ENCODE measurements around the gene RHBDL1.

Gene RHBDL1

DNA sequence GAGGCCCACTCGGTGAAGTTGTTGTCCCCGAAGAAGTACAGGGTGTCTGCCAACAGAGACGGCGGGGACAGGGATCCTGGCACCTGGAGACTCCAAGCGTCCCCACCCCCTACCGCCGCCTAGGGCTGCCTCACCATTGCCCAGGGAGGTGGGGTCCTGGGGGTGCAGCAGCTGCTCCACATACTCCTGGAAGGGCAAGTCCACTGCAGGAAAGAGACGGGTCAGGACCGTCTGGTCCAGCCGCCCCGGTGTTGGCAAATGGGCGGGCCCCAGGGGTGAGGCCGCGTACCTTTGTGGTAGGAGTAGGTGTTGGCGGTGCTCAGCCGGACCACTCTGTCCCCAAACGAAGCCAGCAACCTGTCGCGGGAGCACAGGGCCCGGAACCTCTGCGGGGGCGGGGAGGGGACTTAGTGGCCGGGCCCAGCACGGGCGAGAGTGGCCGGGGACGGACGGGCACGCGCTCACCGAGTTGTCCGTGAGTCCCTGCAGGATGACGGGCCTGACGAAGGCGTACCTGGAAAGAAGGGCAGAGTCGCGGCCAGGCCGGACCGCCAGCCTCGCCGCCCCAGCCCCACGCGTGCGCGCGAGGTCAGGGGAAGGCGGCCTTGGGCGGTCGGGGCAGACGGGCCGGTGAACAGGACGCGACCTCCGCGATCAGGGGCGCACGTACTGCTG lies 8.1 kb downstream of the RHBDL1 start:
- no peaks in the 10 kb centered on the region for H3K9me3 ChIP-seq (ENCODE audit: insufficient read depth, low read length, severe bottlenecking)
- H3K27ac ChIP-seq (ENCODE audit: low read length) = peak overlapping the region; percentile 77
- peak overlapping the region; percentile 70 for H2AFZ ChIP-seq (ENCODE audit: low read depth, low read length)
- peaks cover 77% of the 10 kb centered on the region for H3K4me1 ChIP-seq (ENCODE audit: insufficient read depth, low read length)
- no peak for TF ChIP-seq EZH2 (IDR thresholded peaks at IDR 0.05; ENCODE audit: borderline replicate concordance, low read depth, low read length, severe bottlenecking)
- TF ChIP-seq, protein P1, sequence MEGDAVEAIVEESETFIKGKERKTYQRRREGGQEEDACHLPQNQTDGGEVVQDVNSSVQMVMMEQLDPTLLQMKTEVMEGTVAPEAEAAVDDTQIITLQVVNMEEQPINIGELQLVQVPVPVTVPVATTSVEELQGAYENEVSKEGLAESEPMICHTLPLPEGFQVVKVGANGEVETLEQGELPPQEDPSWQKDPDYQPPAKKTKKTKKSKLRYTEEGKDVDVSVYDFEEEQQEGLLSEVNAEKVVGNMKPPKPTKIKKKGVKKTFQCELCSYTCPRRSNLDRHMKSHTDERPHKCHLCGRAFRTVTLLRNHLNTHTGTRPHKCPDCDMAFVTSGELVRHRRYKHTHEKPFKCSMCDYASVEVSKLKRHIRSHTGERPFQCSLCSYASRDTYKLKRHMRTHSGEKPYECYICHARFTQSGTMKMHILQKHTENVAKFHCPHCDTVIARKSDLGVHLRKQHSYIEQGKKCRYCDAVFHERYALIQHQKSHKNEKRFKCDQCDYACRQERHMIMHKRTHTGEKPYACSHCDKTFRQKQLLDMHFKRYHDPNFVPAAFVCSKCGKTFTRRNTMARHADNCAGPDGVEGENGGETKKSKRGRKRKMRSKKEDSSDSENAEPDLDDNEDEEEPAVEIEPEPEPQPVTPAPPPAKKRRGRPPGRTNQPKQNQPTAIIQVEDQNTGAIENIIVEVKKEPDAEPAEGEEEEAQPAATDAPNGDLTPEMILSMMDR (IDR thresholded peaks at IDR 0.05; ENCODE audit: borderline replicate concordance, extremely low read depth, low read length, poor library complexity, severe bottlenecking) = no peak
- peaks cover 51% of the 10 kb centered on the region for H4K20me1 ChIP-seq (ENCODE audit: insufficient read depth, low read length)
- peaks cover 42% of the 10 kb centered on the region for H3K79me2 ChIP-seq (ENCODE audit: insufficient read depth, low read length)
- ATAC-seq (ENCODE audit: insufficient read depth, low read depth) = no peak
- H3K4me2 ChIP-seq (ENCODE audit: insufficient read depth, low read length) = peak overlapping the region; percentile 99
- peaks cover 69% of the 10 kb centered on the region for H3K36me3 ChIP-seq (ENCODE audit: insufficient read depth, low read length)
- DNase-seq = no peak
- peak overlapping the region; percentile 85 for H3K9ac ChIP-seq (ENCODE audit: low read depth, low read length)
- H3K27me3 ChIP-seq (ENCODE audit: insufficient read depth, low read length, poor library complexity) = no peaks in the 10 kb centered on the region
- peak overlapping the region; percentile 61 to 98; a peak in 3 of 4 replicates for H3K4me3 ChIP-seq (ENCODE audit: low read depth in 1 of 2, low read length in 2 of 2)

DNA sequence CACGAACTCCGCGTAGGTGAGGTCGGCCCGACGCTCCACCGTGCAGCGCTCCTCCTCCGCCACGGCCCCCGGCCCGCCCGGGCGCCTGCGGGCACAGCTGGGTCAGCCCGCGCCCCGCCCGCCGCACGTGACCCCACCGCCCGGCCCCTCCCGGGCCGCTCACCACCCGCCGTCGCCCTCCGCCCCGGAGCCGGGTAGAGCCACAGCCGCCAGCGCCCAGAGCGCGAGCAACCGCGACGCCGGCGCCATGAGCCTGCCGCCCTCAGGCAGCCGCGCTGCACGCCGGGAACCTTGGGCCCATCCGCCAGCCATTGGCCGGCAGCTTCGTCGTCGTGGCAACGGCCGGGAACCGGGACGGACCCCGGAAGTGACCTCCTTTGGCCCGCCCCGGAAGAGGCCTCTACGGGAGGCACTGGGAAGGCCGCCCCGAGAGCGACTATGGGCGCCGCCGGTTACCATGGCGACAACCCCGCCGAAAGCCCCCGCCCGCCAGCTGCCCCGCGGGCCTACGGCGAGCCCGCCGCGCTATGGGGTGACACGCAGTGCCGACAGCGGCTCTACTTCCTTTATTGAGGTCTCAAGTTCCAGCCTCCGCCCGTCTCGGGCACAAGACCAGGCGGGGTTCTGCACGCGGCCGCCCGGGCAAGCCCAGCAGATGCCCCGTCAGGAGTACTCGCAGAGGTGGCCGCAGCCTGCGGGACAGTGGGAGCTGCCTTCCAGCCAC lies 8.8 kb downstream of the RHBDL1 start, which contains the start of gene JMJD8:
TSS of gene JMJD8 (minus strand) at position 264 of the 724 bp plus-strand sequence. CDS start at position 249, 15 bp downstream.
- Histone ChIP-seq H3K4me3 (ENCODE audit: low read depth in 1 of 2, low read length in 2 of 2) (peak within 1 kb of the TSS; percentile 61 to 98; a peak in 3 of 4 replicates), H3K27ac (ENCODE audit: low read length) (peak within 1 kb of the TSS; percentile 77), H3K36me3 (ENCODE audit: insufficient read depth, low read length) (peaks cover 69% of the 10 kb centered on the region), H4K20me1 (ENCODE audit: insufficient read depth, low read length) (peaks cover 47% of the 10 kb centered on the region), H3K79me2 (ENCODE audit: insufficient read depth, low read length) (peaks cover 49% of the 10 kb centered on the region), H3K27me3 (ENCODE audit: insufficient read depth, low read length, poor library complexity) (no peaks in the 10 kb centered on the region), H3K4me1 (ENCODE audit: insufficient read depth, low read length) (peaks cover 77% of the 10 kb centered on the region), H2AFZ (ENCODE audit: low read depth, low read length) (peak within 1 kb of the TSS; percentile 70), H3K9me3 (ENCODE audit: insufficient read depth, low read length, severe bottlenecking) (no peaks in the 10 kb centered on the region), H3K4me2 (ENCODE audit: insufficient read depth, low read length) (peak within 1 kb of the TSS; percentile 99), H3K9ac (ENCODE audit: low read depth, low read length) (peak within 1 kb of the TSS; percentile 85)
- ATAC-seq (ENCODE audit: insufficient read depth, low read depth) (peak; percentile 79), DNase-seq (peak; percentile 98)
- no peak for TF ChIP-seq EZH2 (IDR thresholded peaks at IDR 0.05; ENCODE audit: borderline replicate concordance, low read depth, low read length, severe bottlenecking)
- TF ChIP-seq, protein P1 (IDR thresholded peaks at IDR 0.05; ENCODE audit: borderline replicate concordance, extremely low read depth, low read length, poor library complexity, severe bottlenecking) = no peak

DNA sequence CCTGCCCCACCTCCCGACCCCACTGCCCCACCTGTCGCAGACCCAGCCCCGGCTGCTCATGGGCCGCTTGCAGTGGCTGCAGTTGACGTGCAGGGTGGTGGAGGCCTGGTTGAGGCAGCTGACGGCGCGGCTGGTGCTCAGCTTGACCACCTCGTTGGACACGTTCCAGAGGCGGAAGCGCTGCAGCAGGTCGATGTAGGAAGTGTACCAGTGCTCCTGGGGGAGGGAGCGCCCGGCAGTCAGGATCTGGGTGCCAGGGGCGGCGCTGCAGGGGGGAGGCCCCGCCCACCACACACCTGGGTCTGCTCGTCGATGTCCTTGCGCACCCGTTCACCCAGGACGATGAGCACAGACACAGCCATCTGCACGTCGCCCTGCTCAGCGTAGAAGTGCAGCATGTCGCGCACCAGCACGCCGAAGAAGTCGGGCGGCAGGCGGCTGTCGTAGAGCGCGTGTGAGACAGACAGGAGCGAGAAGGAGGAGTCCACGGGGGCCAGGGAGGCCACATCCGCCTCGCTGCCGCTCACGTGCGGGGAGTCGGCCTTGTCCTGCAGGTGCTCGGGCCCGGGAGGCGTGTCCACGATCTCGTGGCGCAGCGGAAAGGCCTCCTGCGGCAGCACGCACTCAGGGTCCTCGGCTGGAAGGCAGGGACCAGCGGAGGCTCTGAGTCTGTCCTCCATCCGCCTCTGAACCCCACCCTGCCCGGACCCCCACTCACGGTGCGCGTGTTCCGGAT lies 9.7 kb downstream of the RHBDL1 start:
- Histone ChIP-seq H3K36me3 (ENCODE audit: insufficient read depth, low read length) (peaks cover 69% of the 10 kb centered on the region), H3K4me3 (ENCODE audit: low read depth in 1 of 2, low read length in 2 of 2) (peak overlapping the region in 1 of 2 experiments; percentile 98; a peak in 2 of 4 replicates), H3K4me2 (ENCODE audit: insufficient read depth, low read length) (peak overlapping the region; percentile 99), H2AFZ (ENCODE audit: low read depth, low read length) (no peak overlapping the region), H3K9ac (ENCODE audit: low read depth, low read length) (no peak overlapping the region), H3K27me3 (ENCODE audit: insufficient read depth, low read length, poor library complexity) (no peaks in the 10 kb centered on the region), H3K9me3 (ENCODE audit: insufficient read depth, low read length, severe bottlenecking) (no peaks in the 10 kb centered on the region), H3K4me1 (ENCODE audit: insufficient read depth, low read length) (peaks cover 76% of the 10 kb centered on the region), H3K79me2 (ENCODE audit: insufficient read depth, low read length) (peaks cover 57% of the 10 kb centered on the region), H4K20me1 (ENCODE audit: insufficient read depth, low read length) (peaks cover 45% of the 10 kb centered on the region), H3K27ac (ENCODE audit: low read length) (no peak overlapping the region)
- TF ChIP-seq, protein P1 (IDR thresholded peaks at IDR 0.05; ENCODE audit: borderline replicate concordance, extremely low read depth, low read length, poor library complexity, severe bottlenecking) = no peak
- DNase-seq (no peak), ATAC-seq (ENCODE audit: insufficient read depth, low read depth) (no peak)
